GM13977 (cell line): ENCODE data around the gene RRBP1.

Source experiments
- DNase-seq: peaks from one replicate; pipeline ENCODE4 v3.0.0; 2012; ENCODE audit warnings: low spot score
- CTCF ChIP-seq: IDR thresholded peaks from 2 replicates; pipeline ENCODE4 v1.5.1; 2012; ENCODE audit warnings: mild to moderate bottlenecking, control low read depth; ENCODE audit not compliant: insufficient read depth; ENCODE audit errors: extremely low read depth, missing control alignments
- in situ Hi-C: fragments of 300-500 bp; cut with MboI; formaldehyde crosslinking; loops from one replicate; pipeline ENCODE4 v1.12.0; 2022; ENCODE audit warnings: low sequenced_read_pairs, low pct_unique_long_range_greater_than_20kb, mixed read lengths, inconsistent platforms; ENCODE audit not compliant: unreplicated experiment

Gene RRBP1

GRCh38 chr20:17621229-17621968 lies 60.6 kb downstream of the RRBP1 start:
- TF ChIP-seq CTCF, result no peak
- in situ Hi-C loops, result no loop called here
- DNase-seq, result peak; percentile 9

- no peak for TF ChIP-seq CTCF
- DNase-seq, result peak; percentile 5
- in situ Hi-C loops, result no loop called here
These were observed 61.4 kb downstream of the RRBP1 start for GRCh38 chr20:17620371-17621228.

GRCh38 chr20:17619351-17620093 lies 62.5 kb downstream of the RRBP1 start:
- in situ Hi-C loops, result no loop called here
- no peak for TF ChIP-seq CTCF
- DNase-seq, result peak; percentile 7

- TF ChIP-seq CTCF, result no peak
- DNase-seq, result no peak
- in situ Hi-C loops, result no loop called here
These were observed 63.4 kb downstream of the RRBP1 start for GRCh38 chr20:17618673-17619013.

GRCh38 chr20:17617868-17618672 lies 64.0 kb downstream of the RRBP1 start:
- peak; percentile 13 for DNase-seq
- in situ Hi-C loops, result no loop called here
- TF ChIP-seq CTCF, result no peak
